HG03039 (cell line): ENCODE results near the gene MAGI1.

Experiments used
- ATAC-seq: cut with Tn5 transposase; IDR thresholded peaks from one replicate; pipeline ENCODE4 v1.9.1; 2021; ENCODE audit warnings: mild to moderate bottlenecking, moderate library complexity; ENCODE audit not compliant: unreplicated experiment

MAGI1 gene

GRCh38 chr3:65950340-65951326, 88.1 kb downstream of the MAGI1 start:
- no peak for ATAC-seq

- no peak for ATAC-seq
Measured at GRCh38 chr3:65948841-65949573, 89.7 kb downstream of the MAGI1 start.

- no peak for ATAC-seq
Measured at GRCh38 chr3:65946438-65946837, 92.3 kb downstream of the MAGI1 start.

- no peak for ATAC-seq
Measured at GRCh38 chr3:65945953-65946352, 92.8 kb downstream of the MAGI1 start.

GRCh38 chr3:65945480-65945879, 93.2 kb downstream of the MAGI1 start:
- no peak for ATAC-seq

- ATAC-seq, result no peak
Measured at GRCh38 chr3:65944252-65944651, 94.5 kb downstream of the MAGI1 start.

- ATAC-seq, result no peak
Measured at GRCh38 chr3:65939801-65940246, 98.9 kb downstream of the MAGI1 start.

- ATAC-seq, result no peak
Measured at GRCh38 chr3:65939184-65939583, 99.5 kb downstream of the MAGI1 start.

- ATAC-seq, result no peak
Measured at GRCh38 chr3:65938676-65939075, 100.0 kb downstream of the MAGI1 start.

- no peak for ATAC-seq
Measured at GRCh38 chr3:65938147-65938546, 100.6 kb downstream of the MAGI1 start.

GRCh38 chr3:65936908-65937638, 101.6 kb downstream of the MAGI1 start:
- no peak for ATAC-seq

GRCh38 chr3:65935724-65936123, 103.0 kb downstream of the MAGI1 start:
- ATAC-seq, result no peak

GRCh38 chr3:65930648-65931047, 108.1 kb downstream of the MAGI1 start:
- ATAC-seq, result no peak

- no peak for ATAC-seq
Measured at GRCh38 chr3:65928110-65928509, 110.6 kb downstream of the MAGI1 start.

GRCh38 chr3:65927576-65927975, 111.1 kb downstream of the MAGI1 start:
- ATAC-seq, result no peak

GRCh38 chr3:65925254-65925954, 113.3 kb downstream of the MAGI1 start:
- ATAC-seq, result no peak

GRCh38 chr3:65924762-65925161, 114.0 kb downstream of the MAGI1 start:
- ATAC-seq, result no peak

GRCh38 chr3:65922441-65922840, 116.3 kb downstream of the MAGI1 start:
- no peak for ATAC-seq

- no peak for ATAC-seq
Measured at GRCh38 chr3:65919826-65920225, 118.9 kb downstream of the MAGI1 start.

GRCh38 chr3:65915477-65915876, 123.2 kb downstream of the MAGI1 start:
- ATAC-seq, result no peak
